IMR-90 (cell line): ENCODE measurements around the gene TP53BP2. TPM values are rescaled to one million over a fixed set of nuclear protein-coding genes. Genes with fewer than 3 reads are reported as not detected.

Source experiments
- ATAC-seq: fragments of 200-7000 bp; cut with Tn5 transposase; 2 replicates; pipeline ENCODE4 v1.9.1; 2020; ENCODE audit warnings: low read depth, mild to moderate bottlenecking, moderate library complexity
- BruUV-seq: library from RNA; stranded (reverse); fragments of 400-500 nt; replicated peaks from 2 replicates; lab custom pipeline; 2021; lab: Mats Ljungman, UMichigan
- CTCF ChIA-PET: fragments of 300-600 bp; formaldehyde crosslinking; extraction: SDS; loops from one replicate; lab custom pipeline; 2021; ENCODE audit warnings: antibody characterized with exemption; lab: Yijun Ruan, JAX
- POLR2A ChIA-PET: fragments of 300-600 bp; sonication (Branson Sonifier 250); formaldehyde crosslinking; loops from one replicate; lab custom pipeline; 2022; ENCODE audit warnings: antibody characterized with exemption; ENCODE audit not compliant: unreplicated experiment; lab: Charles Lee
- DNase-seq: peaks from one replicate; pipeline ENCODE4 v3.0.0; 2013
- H2AFZ ChIP-seq: replicated peaks from 2 replicates; pipeline ENCODE3; 2013; ENCODE audit warnings: low read length, mild to moderate bottlenecking; ENCODE audit not compliant: poor library complexity
- H2AK5ac ChIP-seq: 2 replicates; pipeline ENCODE4 v1.6.1; 2013; ENCODE audit warnings: low read depth, low read length, inconsistent platforms
- H2AK9ac ChIP-seq: replicated peaks from 2 replicates; pipeline ENCODE3; 2013; ENCODE audit warnings: mild to moderate bottlenecking, low read depth, low read length, moderate library complexity; ENCODE audit not compliant: poor library complexity
- H2BK120ac ChIP-seq: 2 replicates; pipeline ENCODE4 v1.6.1; 2013; ENCODE audit warnings: low read depth, low read length, inconsistent platforms
- H2BK15ac ChIP-seq: 3 replicates; pipeline ENCODE4 v1.6.1; 2013; ENCODE audit warnings: low read depth, low read length, inconsistent platforms
- H2BK20ac ChIP-seq: 2 replicates; pipeline ENCODE4 v1.6.1; 2013; ENCODE audit warnings: low read depth, mild to moderate bottlenecking, inconsistent platforms, low read length, moderate library complexity
- H2BK5ac ChIP-seq: 2 replicates; pipeline ENCODE4 v1.6.1; 2013; ENCODE audit warnings: mild to moderate bottlenecking, low read depth, low read length, inconsistent platforms; ENCODE audit not compliant: poor library complexity, severe bottlenecking
- H3K14ac ChIP-seq: replicated peaks from 2 replicates; pipeline ENCODE4 v1.6.1; 2013; ENCODE audit warnings: low read depth, low read length, inconsistent platforms
- H3K18ac ChIP-seq: 2 replicates; pipeline ENCODE4 v1.6.1; 2013; ENCODE audit warnings: low read depth, low read length, control low read depth
- H3K23ac ChIP-seq: 2 replicates; pipeline ENCODE4 v1.6.1; 2013; ENCODE audit warnings: low read depth, low read length, inconsistent platforms
- H3K27ac ChIP-seq: 2 replicates; pipeline ENCODE4 v1.5.1; 2013; ENCODE audit warnings: mild to moderate bottlenecking, control low read depth, low read length; ENCODE audit not compliant: insufficient read depth
- H3K27me3 ChIP-seq: 2 replicates; pipeline ENCODE4 v1.6.1; 2013; ENCODE audit warnings: low read length; ENCODE audit not compliant: control insufficient read depth, insufficient read depth
- H3K36me3 ChIP-seq: 2 replicates; pipeline ENCODE4 v1.6.1; 2013; ENCODE audit warnings: low read length, mixed read lengths; ENCODE audit not compliant: control insufficient read depth, insufficient read depth
- H3K4ac ChIP-seq: 2 replicates; pipeline ENCODE4 v1.6.1; 2013; ENCODE audit warnings: low read depth, low read length, inconsistent platforms
- H3K4me1 ChIP-seq: 2 replicates; pipeline ENCODE4 v1.6.1; 2013; ENCODE audit warnings: low read length, mixed read lengths; ENCODE audit not compliant: control insufficient read depth, insufficient read depth
- H3K4me2 ChIP-seq: 2 replicates; pipeline ENCODE4 v1.6.1; 2013; ENCODE audit warnings: low read depth, mild to moderate bottlenecking, control low read depth, low read length, moderate library complexity
- H3K4me3 ChIP-seq: 2 replicates; pipeline ENCODE4 v1.5.1; 2013; ENCODE audit warnings: low read depth, mild to moderate bottlenecking, control low read depth, low read length, moderate library complexity; ENCODE audit not compliant: insufficient read depth
- H3K56ac ChIP-seq: 2 replicates; pipeline ENCODE4 v1.6.1; 2013; ENCODE audit warnings: low read length, inconsistent platforms; ENCODE audit not compliant: insufficient read depth; ENCODE audit errors: extremely low read depth
- H3K79me1 ChIP-seq, 2 experiments: 2 replicates each; pipeline ENCODE4 v1.6.1; 2013; ENCODE audit warnings: low read length in 2 of 2, inconsistent platforms in 1 of 2, low read depth in 1 of 2
- H3K9ac ChIP-seq: 2 replicates; pipeline ENCODE4 v1.6.1; 2013; ENCODE audit warnings: low read depth, low read length, control low read depth
- H3K9me1 ChIP-seq: 2 replicates; pipeline ENCODE4 v1.6.1; 2013; ENCODE audit warnings: low read length, inconsistent platforms; ENCODE audit not compliant: insufficient read depth
- H3K9me3 ChIP-seq: 2 replicates; pipeline ENCODE4 v1.6.1; 2013; ENCODE audit warnings: low read length; ENCODE audit not compliant: control insufficient read depth, insufficient read depth
- H4K20me1 ChIP-seq: 2 replicates; pipeline ENCODE4 v1.6.1; 2013; ENCODE audit warnings: low read length, inconsistent platforms; ENCODE audit not compliant: insufficient read depth
- H4K5ac ChIP-seq: 2 replicates; pipeline ENCODE4 v1.6.1; 2013; ENCODE audit warnings: mild to moderate bottlenecking, low read depth, low read length, control low read depth
- H4K8ac ChIP-seq, 2 experiments: 2 replicates each; pipeline ENCODE4 v1.6.1; 2013; ENCODE audit warnings: low read depth in 2 of 2, low read length in 2 of 2, control low read depth in 1 of 2, inconsistent platforms in 1 of 2
- H4K91ac ChIP-seq: 2 replicates; pipeline ENCODE4 v1.6.1; 2013; ENCODE audit warnings: low read depth, low read length, inconsistent platforms; ENCODE audit not compliant: insufficient read depth
- BHLHE40 ChIP-seq: fragments of 150-350 bp; IDR thresholded peaks from 2 replicates; pipeline ENCODE4 v1.6.1; 2016; ENCODE audit warnings: mild to moderate bottlenecking, low read depth, low read length
- FOS ChIP-seq: fragments of 150-350 bp; IDR thresholded peaks from 2 replicates; pipeline ENCODE4 v1.6.1; 2016; ENCODE audit warnings: low read depth, low read length
- MAFK ChIP-seq: IDR thresholded peaks from 2 replicates; pipeline ENCODE4 v1.6.1; 2012; ENCODE audit warnings: low read depth, low read length, improper control_type of control experiment
- MXI1 ChIP-seq: IDR thresholded peaks from 2 replicates; pipeline ENCODE4 v1.6.1; 2012; ENCODE audit warnings: low read depth, mild to moderate bottlenecking, low read length, moderate library complexity, borderline replicate concordance
- NFE2L2 ChIP-seq: fragments of 150-350 bp; IDR thresholded peaks from 2 replicates; pipeline ENCODE4 v1.6.1; 2016; ENCODE audit warnings: low read depth, mild to moderate bottlenecking, low read length
- RCOR1 ChIP-seq: IDR thresholded peaks from 2 replicates; pipeline ENCODE4 v1.6.1; 2012; ENCODE audit warnings: mild to moderate bottlenecking, low read length, improper control_type of control experiment; ENCODE audit not compliant: insufficient replicate concordance
- WGBS, 2 experiments: methylation state at CpG; one replicate each; pipeline versions ENCODE4 v1.1.5 to v1.1.7; 2013; ENCODE audit warnings: missing lambda C conversion rate in 2 of 2; ENCODE audit not compliant: insufficient read length in 1 of 2; ENCODE audit errors: extremely low coverage in 2 of 2; 5-methylcytosine and 5-hydroxymethylcytosine counted together
- dilution Hi-C: fragments of 300-500 bp; cut with HindIII; formaldehyde crosslinking; loops from one replicate; pipeline ENCODE4 v1.14.3; 2018; ENCODE audit warnings: low sequenced_read_pairs; ENCODE audit not compliant: unreplicated experiment
- in situ Hi-C: fragments of 300-500 bp; cut with MboI; formaldehyde crosslinking; loops from 3 replicates; pipeline ENCODE4 v1.14.3; 2019; ENCODE audit warnings: low sequenced_read_pairs, inconsistent platforms, mixed read lengths
- intact Hi-C: fragments of 100-400 bp; cut with micrococcal nuclease; formaldehyde crosslinking; loops from 2 replicates; pipeline ENCODE4 v1.10.0; 2022
- polyA plus RNA-seq, 3 experiments: library from polyadenylated mRNA; depleted of rRNA; stranded (reverse); fragments of >200 nt; gene quantifications; 2 replicates each; pipeline ENCODE4 v1.2.3, GENCODE V29; 2012; ENCODE audit warnings: low replicate concordance in 1 of 3
- total RNA-seq: library from RNA; depleted of rRNA; stranded (reverse); fragments of >200 nt; gene quantifications from 2 replicates; pipeline ENCODE4 v1.2.3, GENCODE V29; 2012

TP53BP2 gene
- total and polyA plus RNA-seq, 2 of the 4 experiments (the other 2 are of a cell fraction), result 19.9 to 35.0 TPM

GRCh38 chr1:223825767-223826748, 19.7 kb downstream of the TP53BP2 start:
- no peak overlapping the region for H3K18ac ChIP-seq
- dilution Hi-C loops (no loop called here), in situ Hi-C loops (no loop called here), intact Hi-C loops (no loop called here)
- CTCF ChIA-PET, result no interaction called here
- TF ChIP-seq MAFK (no peak), RCOR1 (no peak), BHLHE40 (no peak), FOS (no peak), MXI1 (no peak), NFE2L2 (no peak)
- WGBS, 2 experiments, result 100% methylated on average over 1 of the region's 11 CpGs; no CpG with 5 or more reads in 1 of the 2 experiments
- H4K5ac ChIP-seq, result no peak overlapping the region
- peak overlapping the region; percentile 12; the same call in 1 of the 2 replicates for H2AK5ac ChIP-seq
- no peak for ATAC-seq
- peaks cover 14% of the 10 kb centered on the region for H3K4me1 ChIP-seq
- peaks cover 26% of the 10 kb centered on the region for H3K9me1 ChIP-seq
- H3K27me3 ChIP-seq, result no peaks in the 10 kb centered on the region
- no peaks in the 10 kb centered on the region for H3K9me3 ChIP-seq
- no peak for DNase-seq
- no peak overlapping the region for H2AK9ac ChIP-seq
- no peak overlapping the region for H2BK15ac ChIP-seq
- peak overlapping the region; percentile 12 for H3K23ac ChIP-seq
- POLR2A ChIA-PET, result no interaction called here
- H3K4ac ChIP-seq, result peak overlapping the region; percentile 29; the same call in 1 of the 2 replicates
- peak overlapping the region; percentile 15 for H2AFZ ChIP-seq
- H3K27ac ChIP-seq, result no peak overlapping the region
- no peak overlapping the region for H3K4me3 ChIP-seq
- H2BK5ac ChIP-seq, result no peak overlapping the region
- H3K36me3 ChIP-seq, result peaks cover under 1% of the 10 kb centered on the region; the same call in 1 of the 2 replicates
- no peak overlapping the region for H4K8ac ChIP-seq
- H3K4me2 ChIP-seq, result no peak overlapping the region
- peaks cover 57% of the 10 kb centered on the region for H4K20me1 ChIP-seq
- H2BK20ac ChIP-seq, result no peak overlapping the region
- no peak overlapping the region for H4K91ac ChIP-seq
- H3K56ac ChIP-seq, result no peak overlapping the region
- BruUV-seq, result no TSS peak
- H2BK120ac ChIP-seq, result no peak overlapping the region
- H3K14ac ChIP-seq, result peak overlapping the region; percentile 54
- H3K9ac ChIP-seq, result no peak overlapping the region
- peaks cover 35 to 68% of the 10 kb centered on the region in 2 experiments for H3K79me1 ChIP-seq
